WTC11 (cell line): ENCODE results near the gene MRM3. TPM values are rescaled to one million over a fixed set of nuclear protein-coding genes. Genes with fewer than 3 reads are reported as not detected.

ENCODE experiments used
- ATAC-seq: fragments of 200-7000 bp; cut with Tn5 transposase; 2 replicates; pipeline ENCODE4 v1.10.0; 2021; ENCODE audit warnings: mild to moderate bottlenecking, moderate library complexity
- CTCF ChIA-PET: fragments of 300-600 bp; sonication (Branson Sonifier 250); formaldehyde crosslinking; loops from one replicate; lab custom pipeline; 2021; ENCODE audit warnings: antibody characterized with exemption; lab: Charles Lee
- POLR2A ChIA-PET: fragments of 350-600 bp; sonication (Branson Sonifier 250); formaldehyde crosslinking; loops from one replicate; lab custom pipeline; 2021; ENCODE audit warnings: antibody characterized with exemption; lab: Charles Lee
- DNase-seq: peaks from one replicate; pipeline ENCODE4 v3.0.0; 2021; ENCODE audit warnings: low spot score
- H3K27ac Mint-ChIP-seq: 2 replicates; pipeline ENCODE4 v1.8.0; 2021; ENCODE audit warnings: mixed read lengths
- H3K27me3 Mint-ChIP-seq: 2 replicates; pipeline ENCODE4 v1.8.0; 2021; ENCODE audit warnings: low read depth, mild to moderate bottlenecking, moderate library complexity, mixed read lengths
- H3K36me3 Mint-ChIP-seq: 2 replicates; pipeline ENCODE4 v1.8.0; 2021; ENCODE audit warnings: mixed read lengths
- H3K4me1 Mint-ChIP-seq: 2 replicates; pipeline ENCODE4 v1.8.0; 2022; ENCODE audit warnings: mixed read lengths
- H3K4me3 Mint-ChIP-seq: 2 replicates; pipeline ENCODE4 v1.8.0; 2021; ENCODE audit warnings: mild to moderate bottlenecking, moderate library complexity, mixed read lengths
- H3K9me3 Mint-ChIP-seq: 2 replicates; pipeline ENCODE4 v1.8.0; 2021; ENCODE audit warnings: mixed read lengths
- CREB1 ChIP-seq: sonication (generic); formaldehyde crosslinking; IDR thresholded peaks from 2 replicates; pipeline ENCODE4 v1.8.0; 2023; ENCODE audit warnings: mild to moderate bottlenecking, missing genetic modification reagents
- CTCF ChIP-seq: fragments of 200-600 bp; IDR thresholded peaks from 2 replicates; pipeline ENCODE4 v1.8.0; 2022; ENCODE audit warnings: antibody characterized with exemption
- EMX1 ChIP-seq: fragments of 250-450 bp; sonication (Bioruptor Pico); IDR thresholded peaks from 2 replicates; pipeline ENCODE4 v1.8.0; 2021; ENCODE audit warnings: mild to moderate bottlenecking
- ESRRA ChIP-seq: sonication (generic); formaldehyde crosslinking; IDR thresholded peaks from 2 replicates; pipeline ENCODE4 v1.8.1; 2022; ENCODE audit warnings: mild to moderate bottlenecking, missing genetic modification reagents, borderline replicate concordance
- ETV6 ChIP-seq: sonication (generic); formaldehyde crosslinking; IDR thresholded peaks from 2 replicates; pipeline ENCODE4 v1.8.1; 2022; ENCODE audit warnings: mild to moderate bottlenecking, missing genetic modification reagents
- GTF2I ChIP-seq: fragments of 250-450 bp; sonication (Bioruptor Pico); conservative IDR thresholded peaks from 2 replicates; pipeline ENCODE4 v1.4.0; 2021; ENCODE audit warnings: mild to moderate bottlenecking
- JAZF1 ChIP-seq: fragments of 250-450 bp; sonication (Bioruptor Pico); IDR thresholded peaks from 2 replicates; pipeline ENCODE4 v1.9.0; 2021; ENCODE audit warnings: moderate library complexity, mild to moderate bottlenecking, inconsistent platforms
- KAT7 ChIP-seq: sonication (generic); formaldehyde crosslinking; IDR thresholded peaks from 2 replicates; pipeline ENCODE4 v1.8.1; 2023; ENCODE audit warnings: missing genetic modification reagents, mild to moderate bottlenecking, borderline replicate concordance
- MYBL2 ChIP-seq: sonication (generic); formaldehyde crosslinking; IDR thresholded peaks from 2 replicates; pipeline ENCODE4 v1.8.1; 2023; ENCODE audit warnings: mild to moderate bottlenecking, moderate library complexity, missing genetic modification reagents
- NR2C2 ChIP-seq: sonication (generic); formaldehyde crosslinking; IDR thresholded peaks from 2 replicates; pipeline ENCODE4 v1.8.0; 2022; ENCODE audit warnings: mild to moderate bottlenecking, missing genetic modification reagents
- SOX15 ChIP-seq: fragments of 250-450 bp; sonication (Bioruptor Pico); IDR thresholded peaks from 2 replicates; pipeline ENCODE4 v1.9.0; 2021; ENCODE audit warnings: mild to moderate bottlenecking
- SP1 ChIP-seq: sonication (generic); formaldehyde crosslinking; conservative IDR thresholded peaks from 2 replicates; pipeline ENCODE4 v1.8.1; 2022; ENCODE audit warnings: missing genetic modification reagents
- TCF7 ChIP-seq: sonication (generic); formaldehyde crosslinking; IDR thresholded peaks from 2 replicates; pipeline ENCODE4 v1.8.0; 2022; ENCODE audit warnings: mild to moderate bottlenecking, low read depth, missing genetic modification reagents, moderate library complexity
- USF2 ChIP-seq: sonication (generic); formaldehyde crosslinking; IDR thresholded peaks from 2 replicates; pipeline ENCODE4 v1.8.1; 2023; ENCODE audit warnings: mild to moderate bottlenecking, missing genetic modification reagents, moderate library complexity
- ZNF232 ChIP-seq: sonication (generic); formaldehyde crosslinking; IDR thresholded peaks from 2 replicates; pipeline ENCODE4 v1.8.0; 2022; ENCODE audit warnings: mild to moderate bottlenecking, missing genetic modification reagents
- ZNF512 ChIP-seq: sonication (generic); formaldehyde crosslinking; IDR thresholded peaks from 2 replicates; pipeline ENCODE4 v1.8.1; 2022; ENCODE audit warnings: missing genetic modification reagents, borderline replicate concordance
- ZSCAN18 ChIP-seq: fragments of 250-450 bp; sonication (Bioruptor Pico); IDR thresholded peaks from 2 replicates; pipeline ENCODE4 v2.1.2; 2022; ENCODE audit warnings: mild to moderate bottlenecking, moderate library complexity
- total RNA-seq: library from RNA; stranded (reverse); gene quantifications from 3 replicates; pipeline ENCODE4 v1.2.3, GENCODE V29; 2021
- TF ChIP-seq, protein P1 (sequence below): sonication (generic); formaldehyde crosslinking; IDR thresholded peaks from 2 replicates; pipeline ENCODE4 v1.8.1; 2023; ENCODE audit warnings: mild to moderate bottlenecking, missing genetic modification reagents, moderate library complexity
- TF ChIP-seq, protein P2 (sequence below): sonication (generic); formaldehyde crosslinking; conservative IDR thresholded peaks from 2 replicates; pipeline ENCODE4 v1.8.1; 2022; ENCODE audit warnings: mild to moderate bottlenecking, missing genetic modification reagents
- TF ChIP-seq, protein P3 (sequence below): sonication (generic); formaldehyde crosslinking; IDR thresholded peaks from 2 replicates; pipeline ENCODE4 v1.8.1; 2022; ENCODE audit warnings: mild to moderate bottlenecking, moderate library complexity, missing genetic modification reagents
- TF ChIP-seq, protein P4 (sequence below): sonication (generic); formaldehyde crosslinking; IDR thresholded peaks from 2 replicates; pipeline ENCODE4 v1.8.1; 2022; ENCODE audit warnings: low read depth, mild to moderate bottlenecking, moderate library complexity, missing genetic modification reagents, borderline replicate concordance
- TF ChIP-seq, protein P5 (sequence below): sonication (generic); formaldehyde crosslinking; IDR thresholded peaks from 2 replicates; pipeline ENCODE4 v1.8.1; 2022; ENCODE audit warnings: mild to moderate bottlenecking, missing genetic modification reagents, moderate library complexity, borderline replicate concordance
- TF ChIP-seq, protein P6 (sequence below): fragments of 250-450 bp; sonication (Bioruptor Pico); IDR thresholded peaks from 2 replicates; pipeline ENCODE4 v1.8.0; 2021; ENCODE audit warnings: mild to moderate bottlenecking

MRM3 gene
- total RNA-seq, 1 experiment from 2014 or later = 25.0 TPM

GRCh38 chr17:807523-808294 lies 25.6 kb downstream of the MRM3 start:
- ChIA-PET POLR2A (no interaction called here), CTCF (interaction anchor here (1.2 kb wide), 1 partner anchor 9 kb away, joined by 4 read pairs; no protein-coding TSS in a partner anchor)
- Mint-ChIP-seq H3K4me1 (peaks cover 8% of the 10 kb centered on the region), H3K4me3 (no peak overlapping the region), H3K36me3 (peaks cover 18% of the 10 kb centered on the region), H3K27ac (no peak overlapping the region), H3K9me3 (peaks cover 5% of the 10 kb centered on the region), H3K27me3 (no peaks in the 10 kb centered on the region)
- DNase-seq = no peak
- no peak for TF ChIP-seq ZSCAN18
- TF ChIP-seq MYBL2 = no peak
- TF ChIP-seq GTF2I (CRISPR knock-in tag) = no peak
- TF ChIP-seq, protein P1, sequence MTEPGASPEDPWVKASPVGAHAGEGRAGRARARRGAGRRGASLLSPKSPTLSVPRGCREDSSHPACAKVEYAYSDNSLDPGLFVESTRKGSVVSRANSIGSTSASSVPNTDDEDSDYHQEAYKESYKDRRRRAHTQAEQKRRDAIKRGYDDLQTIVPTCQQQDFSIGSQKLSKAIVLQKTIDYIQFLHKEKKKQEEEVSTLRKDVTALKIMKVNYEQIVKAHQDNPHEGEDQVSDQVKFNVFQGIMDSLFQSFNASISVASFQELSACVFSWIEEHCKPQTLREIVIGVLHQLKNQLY = no peak
- no peak for TF ChIP-seq CREB1
- TF ChIP-seq, protein P2, sequence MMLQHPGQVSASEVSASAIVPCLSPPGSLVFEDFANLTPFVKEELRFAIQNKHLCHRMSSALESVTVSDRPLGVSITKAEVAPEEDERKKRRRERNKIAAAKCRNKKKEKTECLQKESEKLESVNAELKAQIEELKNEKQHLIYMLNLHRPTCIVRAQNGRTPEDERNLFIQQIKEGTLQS (CRISPR knock-in tag) = no peak
- no peak for TF ChIP-seq SP1 (CRISPR knock-in tag)
- TF ChIP-seq ZNF232 (CRISPR knock-in tag) = no peak
- no peak for TF ChIP-seq CTCF
- TF ChIP-seq, protein P3, sequence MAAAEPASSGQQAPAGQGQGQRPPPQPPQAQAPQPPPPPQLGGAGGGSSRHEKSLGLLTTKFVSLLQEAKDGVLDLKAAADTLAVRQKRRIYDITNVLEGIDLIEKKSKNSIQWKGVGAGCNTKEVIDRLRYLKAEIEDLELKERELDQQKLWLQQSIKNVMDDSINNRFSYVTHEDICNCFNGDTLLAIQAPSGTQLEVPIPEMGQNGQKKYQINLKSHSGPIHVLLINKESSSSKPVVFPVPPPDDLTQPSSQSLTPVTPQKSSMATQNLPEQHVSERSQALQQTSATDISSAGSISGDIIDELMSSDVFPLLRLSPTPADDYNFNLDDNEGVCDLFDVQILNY (CRISPR knock-in tag) = no peak
- TF ChIP-seq ZNF512 (CRISPR knock-in tag) = no peak
- TF ChIP-seq EMX1 (CRISPR knock-in tag) = no peak
- TF ChIP-seq NR2C2 (CRISPR knock-in tag) = no peak
- no peak for TF ChIP-seq TCF7 (CRISPR knock-in tag)
- TF ChIP-seq ETV6 (CRISPR knock-in tag) = no peak
- TF ChIP-seq SOX15 (CRISPR knock-in tag) = no peak
- no peak for ATAC-seq

DNA sequence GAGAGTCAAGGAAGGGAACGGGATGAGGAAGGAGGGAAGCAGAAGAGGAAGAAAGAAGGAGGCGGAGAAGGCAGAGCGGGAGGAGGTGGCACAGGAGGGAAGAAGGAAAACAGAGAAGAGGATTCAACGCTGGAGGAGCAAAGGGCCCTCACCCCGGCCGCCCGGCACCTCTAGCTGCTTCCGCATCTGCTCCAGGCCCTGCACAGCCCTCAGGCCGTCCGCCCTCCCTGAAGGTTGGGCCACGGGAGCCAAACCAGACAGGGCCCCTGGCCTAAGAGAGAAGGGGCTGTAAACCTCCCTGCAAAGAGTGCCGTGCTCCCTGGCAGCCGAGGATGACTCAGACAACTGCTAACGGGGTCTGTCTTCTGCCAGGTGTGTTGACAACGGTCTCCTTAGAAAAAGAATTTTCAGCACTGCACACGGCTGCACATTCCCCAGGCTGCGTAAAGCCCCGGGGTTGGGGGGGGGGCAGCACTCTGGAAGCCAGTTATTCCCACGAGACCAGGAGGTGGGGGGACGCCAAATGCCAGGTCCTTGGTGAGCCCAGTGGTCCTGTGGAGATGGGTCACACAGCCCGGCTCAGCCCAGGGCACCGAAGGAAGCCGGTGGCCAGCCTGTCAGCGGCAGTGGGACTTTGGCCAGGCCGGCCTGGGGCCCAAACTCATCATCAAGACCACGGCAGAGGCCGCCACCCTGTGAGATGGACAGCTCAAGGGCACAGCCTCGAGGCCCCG lies 29.1 kb downstream of the MRM3 start:
- H3K4me1 Mint-ChIP-seq = no peaks in the 10 kb centered on the region
- CTCF ChIA-PET = no interaction called here
- ATAC-seq = no peak; the same call in 1 of the 2 replicates
- TF ChIP-seq, protein P4, sequence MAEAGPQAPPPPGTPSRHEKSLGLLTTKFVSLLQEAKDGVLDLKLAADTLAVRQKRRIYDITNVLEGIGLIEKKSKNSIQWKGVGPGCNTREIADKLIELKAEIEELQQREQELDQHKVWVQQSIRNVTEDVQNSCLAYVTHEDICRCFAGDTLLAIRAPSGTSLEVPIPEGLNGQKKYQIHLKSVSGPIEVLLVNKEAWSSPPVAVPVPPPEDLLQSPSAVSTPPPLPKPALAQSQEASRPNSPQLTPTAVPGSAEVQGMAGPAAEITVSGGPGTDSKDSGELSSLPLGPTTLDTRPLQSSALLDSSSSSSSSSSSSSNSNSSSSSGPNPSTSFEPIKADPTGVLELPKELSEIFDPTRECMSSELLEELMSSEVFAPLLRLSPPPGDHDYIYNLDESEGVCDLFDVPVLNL = no peak
- TF ChIP-seq, protein P5, sequence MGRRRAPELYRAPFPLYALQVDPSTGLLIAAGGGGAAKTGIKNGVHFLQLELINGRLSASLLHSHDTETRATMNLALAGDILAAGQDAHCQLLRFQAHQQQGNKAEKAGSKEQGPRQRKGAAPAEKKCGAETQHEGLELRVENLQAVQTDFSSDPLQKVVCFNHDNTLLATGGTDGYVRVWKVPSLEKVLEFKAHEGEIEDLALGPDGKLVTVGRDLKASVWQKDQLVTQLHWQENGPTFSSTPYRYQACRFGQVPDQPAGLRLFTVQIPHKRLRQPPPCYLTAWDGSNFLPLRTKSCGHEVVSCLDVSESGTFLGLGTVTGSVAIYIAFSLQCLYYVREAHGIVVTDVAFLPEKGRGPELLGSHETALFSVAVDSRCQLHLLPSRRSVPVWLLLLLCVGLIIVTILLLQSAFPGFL (CRISPR knock-in tag) = no peak
- TF ChIP-seq USF2 (CRISPR knock-in tag) (no peak), ESRRA (CRISPR knock-in tag) (no peak), JAZF1 (CRISPR knock-in tag) (no peak), KAT7 (CRISPR knock-in tag) (no peak)
- TF ChIP-seq, protein P6, sequence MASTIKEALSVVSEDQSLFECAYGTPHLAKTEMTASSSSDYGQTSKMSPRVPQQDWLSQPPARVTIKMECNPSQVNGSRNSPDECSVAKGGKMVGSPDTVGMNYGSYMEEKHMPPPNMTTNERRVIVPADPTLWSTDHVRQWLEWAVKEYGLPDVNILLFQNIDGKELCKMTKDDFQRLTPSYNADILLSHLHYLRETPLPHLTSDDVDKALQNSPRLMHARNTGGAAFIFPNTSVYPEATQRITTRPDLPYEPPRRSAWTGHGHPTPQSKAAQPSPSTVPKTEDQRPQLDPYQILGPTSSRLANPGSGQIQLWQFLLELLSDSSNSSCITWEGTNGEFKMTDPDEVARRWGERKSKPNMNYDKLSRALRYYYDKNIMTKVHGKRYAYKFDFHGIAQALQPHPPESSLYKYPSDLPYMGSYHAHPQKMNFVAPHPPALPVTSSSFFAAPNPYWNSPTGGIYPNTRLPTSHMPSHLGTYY = no peak

More for the DNA sequence above, 29.1 kb downstream of the MRM3 start:
- no peak overlapping the region for H3K27ac Mint-ChIP-seq
- peaks cover 39% of the 10 kb centered on the region for H3K36me3 Mint-ChIP-seq
- H3K4me3 Mint-ChIP-seq = no peak overlapping the region
- DNase-seq = no peak
- no peaks in the 10 kb centered on the region for H3K27me3 Mint-ChIP-seq
- H3K9me3 Mint-ChIP-seq = peaks cover 6% of the 10 kb centered on the region
- POLR2A ChIA-PET = no interaction called here
